ENCODE data around the gene ZNF385D.

DNA sequence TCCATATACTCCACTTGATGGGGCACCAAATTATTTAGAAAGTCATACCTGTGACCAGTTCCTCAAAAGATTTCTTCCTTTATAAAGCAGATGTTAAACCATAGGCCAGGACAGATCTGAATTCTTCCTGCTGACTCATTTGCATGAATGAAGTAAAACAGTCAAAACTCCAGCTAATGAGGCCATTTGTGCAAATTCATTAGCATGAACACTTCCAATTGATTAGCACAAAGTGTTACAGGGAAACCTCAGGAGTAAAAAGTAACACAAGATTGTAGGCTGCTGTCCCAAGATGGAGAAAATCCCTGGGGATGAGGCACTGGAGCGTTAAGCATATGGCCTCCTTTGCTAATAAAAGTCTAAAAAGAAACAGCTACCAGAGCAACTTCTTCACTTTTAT is 149.8 kb downstream of the ZNF385D start:
- TF ChIP-seq, protein P1, sequence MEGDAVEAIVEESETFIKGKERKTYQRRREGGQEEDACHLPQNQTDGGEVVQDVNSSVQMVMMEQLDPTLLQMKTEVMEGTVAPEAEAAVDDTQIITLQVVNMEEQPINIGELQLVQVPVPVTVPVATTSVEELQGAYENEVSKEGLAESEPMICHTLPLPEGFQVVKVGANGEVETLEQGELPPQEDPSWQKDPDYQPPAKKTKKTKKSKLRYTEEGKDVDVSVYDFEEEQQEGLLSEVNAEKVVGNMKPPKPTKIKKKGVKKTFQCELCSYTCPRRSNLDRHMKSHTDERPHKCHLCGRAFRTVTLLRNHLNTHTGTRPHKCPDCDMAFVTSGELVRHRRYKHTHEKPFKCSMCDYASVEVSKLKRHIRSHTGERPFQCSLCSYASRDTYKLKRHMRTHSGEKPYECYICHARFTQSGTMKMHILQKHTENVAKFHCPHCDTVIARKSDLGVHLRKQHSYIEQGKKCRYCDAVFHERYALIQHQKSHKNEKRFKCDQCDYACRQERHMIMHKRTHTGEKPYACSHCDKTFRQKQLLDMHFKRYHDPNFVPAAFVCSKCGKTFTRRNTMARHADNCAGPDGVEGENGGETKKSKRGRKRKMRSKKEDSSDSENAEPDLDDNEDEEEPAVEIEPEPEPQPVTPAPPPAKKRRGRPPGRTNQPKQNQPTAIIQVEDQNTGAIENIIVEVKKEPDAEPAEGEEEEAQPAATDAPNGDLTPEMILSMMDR (conservative IDR thresholded peaks at IDR 0.05) = no peak
- no peak for TF ChIP-seq EZH2 (IDR thresholded peaks at IDR 0.05; ENCODE audit: low read depth)

All from PC-9 (cell line).